ENCODE measurements around the gene NMRAL1.

DNA sequence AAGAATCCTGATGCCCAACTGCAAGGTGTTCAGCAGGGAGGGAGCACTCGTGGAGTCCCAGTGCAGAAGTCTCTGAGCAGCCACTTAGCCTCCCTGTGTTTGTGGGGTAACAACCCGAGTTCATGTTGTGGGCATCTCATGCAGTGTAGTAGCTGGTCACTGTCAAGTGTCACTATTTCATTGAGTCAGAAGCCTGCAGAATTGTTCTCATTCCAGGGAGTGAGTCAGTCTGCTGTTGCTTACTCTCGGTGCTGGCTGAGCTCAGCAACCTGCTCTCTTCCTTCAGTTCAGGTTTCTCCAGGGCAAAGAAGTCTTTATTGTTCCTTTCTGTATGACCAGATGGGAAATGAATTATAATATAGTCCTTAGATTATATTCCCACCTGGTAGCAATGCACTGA is 25.8 kb upstream of the NMRAL1 start:
- TF ChIP-seq POLR2A (IDR thresholded peaks at IDR 0.05) (no peak), CTCF (IDR thresholded peaks at IDR 0.05) (no peak)

Measured in ovary (tissue), 3 donors.